Activated naive CD4-positive, alpha-beta T cell treated with anti-CD3 and anti-CD28 coated beads, Interleukin-2, amount 50 U/mL, for 72 hours (primary cell): ENCODE results near the gene GRB2. TPM values are rescaled to one million over a fixed set of nuclear protein-coding genes. Genes with fewer than 3 reads are reported as not detected.
"Not testable (repeated sequence)": the region's sequence is repeated elsewhere in the genome, so short reads cannot be mapped to it uniquely, and the experiment has no call there.

Experiments used
- ATAC-seq, 2 donors: fragments of 150-1000 bp; cut with Tn5 transposase; 2 replicates each; pipeline ENCODE4 v1.10.0; 2021; ENCODE audit warnings: mild to moderate bottlenecking in 2 of 2, moderate library complexity in 2 of 2
- DNase-seq, 2 donors: peaks; one replicate each; pipeline ENCODE4 v3.0.0; 2021 to 2022; ENCODE audit warnings: low spot score in 2 of 2
- H3K27ac Mint-ChIP-seq, 2 donors: one replicate each; pipeline ENCODE4 v1.8.0; 2022; ENCODE audit warnings: mild to moderate bottlenecking in 2 of 2, mixed read lengths in 2 of 2
- H3K36me3 Mint-ChIP-seq, 2 donors: one replicate each; pipeline ENCODE4 v1.8.0; 2022; ENCODE audit warnings: mixed read lengths in 2 of 2
- H3K9me3 Mint-ChIP-seq, 2 donors: one replicate each; pipeline ENCODE4 v1.8.0; 2022; ENCODE audit warnings: mixed read lengths in 2 of 2
- total RNA-seq, 2 donors: library from RNA; stranded (reverse); gene quantifications; one replicate each; pipeline ENCODE4 v1.2.3, GENCODE V29; 2022

Gene GRB2
- total RNA-seq = 100 to 1,000 TPM; 163 to 180 TPM

GRCh38 chr17:75405365-75406221 lies at the start of gene GRB2:
Gene GRB2, minus strand, starts transcription at chr17:75405678. Its CDS starts 12,050 bp downstream, at chr17:75393628.
- no peaks in the 10 kb centered on the region for H3K9me3 Mint-ChIP-seq
- H3K27ac Mint-ChIP-seq = peak within 1 kb of the TSS; percentile 88 to 91
- H3K36me3 Mint-ChIP-seq = peaks cover 0 to 18% of the 10 kb centered on the region in 2 donors
- DNase-seq = peak; percentile 100
- peak; percentile 83 to 85 for ATAC-seq

DNA sequence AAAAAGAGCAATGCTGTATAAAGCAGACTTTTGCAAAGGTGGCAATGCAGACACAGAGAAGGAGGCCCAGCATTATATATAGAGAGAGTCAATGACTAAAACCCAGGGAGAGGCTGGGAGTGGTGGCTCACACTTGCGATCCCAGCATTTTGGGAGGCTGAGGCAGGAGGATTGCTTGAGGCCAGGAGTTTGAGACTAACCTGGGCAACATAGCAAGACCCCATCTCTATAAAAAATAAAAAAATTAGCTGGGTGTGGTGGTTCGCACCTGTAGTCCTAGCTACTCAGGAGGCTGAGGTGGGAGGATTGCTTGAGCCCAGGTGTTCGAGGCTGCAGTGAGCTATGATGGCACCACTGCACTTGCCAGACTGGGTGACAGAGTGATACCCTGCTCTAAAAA lies 49.2 kb upstream of the GRB2 start:
- not testable (repeated sequence) for H3K27ac Mint-ChIP-seq, DNase-seq, H3K9me3 Mint-ChIP-seq, H3K36me3 Mint-ChIP-seq, ATAC-seq

DNA sequence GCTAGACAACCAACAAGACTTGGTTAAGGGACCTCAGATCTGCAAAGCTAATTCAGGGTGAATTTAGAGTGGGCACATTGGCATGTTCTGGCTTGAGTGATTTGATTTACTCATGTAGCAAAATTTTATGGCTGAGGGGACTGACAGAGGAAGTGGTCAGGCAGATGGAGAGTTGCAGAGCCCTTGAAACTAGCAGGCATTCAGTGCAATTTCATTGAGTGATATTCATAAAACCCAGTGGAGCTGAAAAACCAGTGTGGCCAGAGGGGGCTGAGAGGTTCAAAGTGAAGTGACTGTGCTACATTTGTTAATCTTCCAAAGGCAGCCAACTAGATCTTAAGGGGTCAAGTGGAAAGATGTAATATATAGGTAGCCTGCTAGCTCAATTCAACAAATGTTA lies 48.7 kb upstream of the GRB2 start:
- peak overlapping the region in 1 of 2 donors; percentile 30 for H3K27ac Mint-ChIP-seq
- DNase-seq = no peak
- ATAC-seq = no peak
- H3K36me3 Mint-ChIP-seq = peaks cover 6 to 7% of the 10 kb centered on the region in 2 donors
- no peaks in the 10 kb centered on the region for H3K9me3 Mint-ChIP-seq

- DNase-seq (no peak), ATAC-seq (no peak)
- no peaks in the 10 kb centered on the region for H3K9me3 Mint-ChIP-seq
- H3K27ac Mint-ChIP-seq = no peak overlapping the region
- H3K36me3 Mint-ChIP-seq = no peaks in the 10 kb centered on the region
Observed at GRCh38 chr17:75450270-75450669, 44.8 kb upstream of the GRB2 start.

GRCh38 chr17:75447951-75448856 lies 42.7 kb upstream of the GRB2 start:
- no peak overlapping the region for H3K27ac Mint-ChIP-seq
- no peaks in the 10 kb centered on the region for H3K36me3 Mint-ChIP-seq
- no peak for DNase-seq
- ATAC-seq = no peak
- H3K9me3 Mint-ChIP-seq = no peaks in the 10 kb centered on the region

- not testable (repeated sequence) for ATAC-seq, H3K27ac Mint-ChIP-seq, H3K36me3 Mint-ChIP-seq, H3K9me3 Mint-ChIP-seq, DNase-seq
Observed at GRCh38 chr17:75445896-75446295, 40.4 kb upstream of the GRB2 start.

GRCh38 chr17:75445296-75445695 lies 39.8 kb upstream of the GRB2 start:
- DNase-seq (no peak), ATAC-seq (no peak)
- Mint-ChIP-seq H3K9me3 (no peaks in the 10 kb centered on the region), H3K27ac (no peak overlapping the region), H3K36me3 (no peaks in the 10 kb centered on the region)

DNA sequence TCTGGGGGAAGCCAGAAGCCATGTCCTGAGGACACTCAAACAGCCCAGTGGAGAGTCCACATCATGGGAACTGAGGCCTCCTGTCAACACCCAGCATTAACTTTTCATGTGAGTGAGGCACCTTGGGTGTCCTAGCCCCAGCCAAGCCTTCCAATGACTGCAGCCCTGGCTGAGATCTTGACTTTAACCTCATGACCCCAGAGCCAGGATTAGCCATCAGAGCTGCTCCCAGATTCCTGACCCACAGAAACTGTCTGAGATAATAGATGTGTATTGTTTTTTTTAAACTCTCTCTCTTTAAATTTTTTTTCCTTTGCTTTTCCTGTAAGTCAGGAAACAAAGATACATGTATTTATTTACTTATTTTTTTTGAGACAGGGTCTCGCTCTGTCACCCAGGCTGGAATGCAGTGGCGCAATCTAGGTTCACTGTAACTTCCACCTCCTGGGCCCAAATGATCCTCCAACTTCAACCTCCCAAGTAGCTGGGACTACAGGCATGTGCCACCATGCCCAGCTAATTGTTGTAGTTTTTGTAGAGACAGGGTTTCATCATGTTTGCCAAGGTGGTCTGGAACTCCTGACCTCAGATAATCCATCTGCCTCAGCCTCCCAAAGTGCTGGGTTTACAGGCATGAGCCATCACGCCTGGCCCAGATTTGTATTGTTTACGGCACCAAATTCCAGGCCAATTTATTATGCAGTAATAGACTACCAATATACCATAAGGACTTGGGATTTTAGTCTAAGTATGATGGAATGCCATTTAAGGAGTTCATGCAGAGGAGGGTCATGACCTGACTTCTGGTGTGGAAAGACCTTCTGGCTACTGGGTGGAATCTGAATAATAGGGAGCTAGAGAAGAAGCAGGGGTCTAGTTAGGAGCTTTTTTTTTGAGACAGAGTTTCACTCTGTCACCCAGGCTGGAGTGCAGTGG lies 37.0 kb upstream of the GRB2 start:
- H3K9me3 Mint-ChIP-seq = no peaks in the 10 kb centered on the region
- DNase-seq (no peak), ATAC-seq (no peak)
- H3K36me3 Mint-ChIP-seq = no peaks in the 10 kb centered on the region
- no peak overlapping the region for H3K27ac Mint-ChIP-seq

DNA sequence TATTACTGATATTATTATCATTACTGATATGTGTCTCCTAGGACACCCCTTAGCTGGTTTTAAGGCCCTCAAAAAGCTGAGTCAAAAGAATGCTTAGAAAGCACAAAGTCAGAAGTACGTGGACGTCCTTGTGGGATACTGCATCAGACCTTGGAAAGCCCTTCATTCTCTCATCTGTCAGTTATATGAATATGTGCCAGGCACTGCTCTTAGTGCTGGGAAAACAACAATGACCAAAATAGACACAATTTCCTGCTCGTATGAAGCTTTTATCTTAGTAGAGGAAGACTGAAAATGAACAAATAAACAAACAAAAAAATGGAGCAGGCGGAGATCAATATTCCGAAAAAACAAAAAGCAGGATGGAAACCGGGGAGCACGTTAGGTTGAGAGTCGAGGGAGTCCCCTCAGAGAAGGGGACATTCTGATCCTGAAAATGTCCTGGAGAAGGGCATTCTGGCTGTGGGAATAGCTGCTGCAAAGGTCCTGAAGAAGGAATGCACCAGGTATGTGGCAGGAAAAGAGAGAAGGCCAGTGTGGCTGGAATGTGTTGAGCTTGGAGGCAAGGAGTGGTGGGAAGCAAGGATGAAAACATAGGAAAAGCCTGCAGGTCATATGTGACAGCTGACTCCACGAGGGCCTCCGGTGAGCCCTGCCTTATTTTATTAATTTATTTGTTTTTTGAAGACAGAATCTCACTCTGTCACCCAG lies 35.4 kb upstream of the GRB2 start:
- no peaks in the 10 kb centered on the region for H3K9me3 Mint-ChIP-seq
- DNase-seq = no peak
- H3K27ac Mint-ChIP-seq = no peak overlapping the region
- no peaks in the 10 kb centered on the region for H3K36me3 Mint-ChIP-seq
- no peak for ATAC-seq

DNA sequence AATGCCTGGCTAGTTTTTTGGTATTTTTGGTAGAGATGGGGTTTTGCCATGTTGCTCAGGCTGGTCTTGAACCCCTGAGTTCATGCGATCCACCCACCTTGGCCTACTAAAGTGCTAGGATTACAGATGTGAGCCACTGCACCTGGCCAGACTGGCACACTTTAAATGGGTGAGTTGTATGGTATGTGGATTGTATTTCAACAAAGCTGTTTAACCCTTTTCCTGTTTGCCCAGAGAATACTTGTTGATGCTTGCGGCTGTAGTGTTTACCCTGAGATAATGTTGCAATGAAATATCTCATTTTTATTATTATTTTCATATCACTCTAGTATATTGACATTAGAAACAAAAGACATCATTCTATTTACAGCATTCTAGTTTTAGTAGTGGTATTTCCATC lies 33.8 kb upstream of the GRB2 start:
- DNase-seq (no peak), ATAC-seq (no peak)
- H3K36me3 Mint-ChIP-seq = no peaks in the 10 kb centered on the region
- no peak overlapping the region for H3K27ac Mint-ChIP-seq
- H3K9me3 Mint-ChIP-seq = no peaks in the 10 kb centered on the region

DNA sequence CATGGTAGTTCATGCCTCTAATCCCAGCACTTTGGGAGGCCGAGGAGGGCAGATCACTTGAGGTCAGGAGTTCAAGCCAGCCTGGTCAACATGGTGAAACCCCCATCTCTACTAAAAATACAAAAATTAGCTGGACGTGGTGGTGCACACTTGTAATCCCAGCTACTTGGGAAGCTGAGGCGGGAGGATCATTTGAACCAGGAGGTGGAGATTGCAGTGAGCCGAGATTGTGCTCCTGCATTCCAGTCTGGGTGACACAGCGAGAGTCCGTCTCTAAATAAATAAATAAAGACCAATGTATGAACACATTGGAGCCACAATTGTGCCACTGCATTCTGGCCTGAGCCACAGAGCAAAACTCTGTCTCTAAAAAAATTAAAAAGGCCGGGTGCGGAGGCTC lies 31.9 kb upstream of the GRB2 start:
- not testable (repeated sequence) for H3K36me3 Mint-ChIP-seq, ATAC-seq, DNase-seq, H3K9me3 Mint-ChIP-seq, H3K27ac Mint-ChIP-seq

DNA sequence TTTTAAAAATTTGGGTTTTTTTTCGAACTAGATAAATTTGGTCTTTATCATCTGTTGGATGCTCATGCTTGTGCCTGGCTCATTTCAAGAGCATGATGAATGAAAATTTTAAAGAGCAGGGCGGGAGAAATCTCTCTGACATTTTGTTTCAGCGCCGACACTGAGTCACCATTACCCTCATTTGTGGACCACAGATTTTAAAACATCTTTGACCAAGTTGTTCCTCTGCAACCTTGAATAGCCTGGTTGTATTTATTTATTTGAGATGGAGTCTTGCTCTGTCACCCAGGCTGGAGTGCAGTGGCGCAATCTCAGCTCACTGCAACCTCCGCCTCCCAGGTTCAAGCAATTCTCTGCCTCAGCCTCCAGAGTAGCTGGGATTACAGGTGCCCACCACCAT lies 29.0 kb upstream of the GRB2 start:
- not testable (repeated sequence) for H3K9me3 Mint-ChIP-seq, H3K36me3 Mint-ChIP-seq, ATAC-seq, H3K27ac Mint-ChIP-seq, DNase-seq

DNA sequence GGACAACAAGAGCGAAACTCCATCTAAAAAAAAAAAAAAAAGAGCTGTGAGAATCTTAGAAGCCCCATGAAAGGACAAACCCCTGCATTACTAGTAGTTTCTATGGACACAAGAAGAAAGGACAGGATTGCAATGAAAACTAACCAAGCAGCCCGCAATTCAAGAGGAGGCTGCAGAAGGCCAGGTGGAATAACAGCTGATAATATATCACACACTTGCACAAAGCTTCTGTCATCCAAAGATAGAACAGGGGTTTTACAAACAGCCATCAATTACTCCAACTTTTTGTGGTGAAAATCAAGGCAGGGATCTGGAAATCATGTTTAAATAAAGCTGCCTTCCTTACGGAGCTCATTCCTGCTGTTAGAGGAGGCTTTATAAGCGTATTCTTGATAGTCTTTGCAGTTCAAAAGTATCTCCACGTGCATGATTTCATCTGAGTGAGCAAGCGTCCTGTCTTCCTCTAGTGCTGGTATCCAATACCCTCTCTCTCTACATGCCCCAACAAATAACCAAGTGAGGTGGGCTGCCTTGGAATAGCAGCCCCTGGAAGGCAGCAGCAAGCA lies 27.8 kb upstream of the GRB2 start:
- DNase-seq (no peak), ATAC-seq (no peak)
- Mint-ChIP-seq H3K9me3 (no peaks in the 10 kb centered on the region), H3K27ac (no peak overlapping the region), H3K36me3 (no peaks in the 10 kb centered on the region)

- no peaks in the 10 kb centered on the region for H3K36me3 Mint-ChIP-seq
Observed at GRCh38 chr17:75430159-75430974, 24.9 kb upstream of the GRB2 start.

More at GRCh38 chr17:75430159-75430974, 24.9 kb upstream of the GRB2 start:
- no peak overlapping the region for H3K27ac Mint-ChIP-seq
- no peak for ATAC-seq
- DNase-seq = no peak
- no peaks in the 10 kb centered on the region for H3K9me3 Mint-ChIP-seq
